SK-N-SH (cell line): ENCODE measurements around the gene PXK. TPM values are rescaled to one million over a fixed set of nuclear protein-coding genes. Genes with fewer than 3 reads are reported as not detected.

Experiments
- CTCF ChIA-PET: fragments of 300-600, 350-600 bp; formaldehyde crosslinking; extraction: SDS; loops from one replicate; lab custom pipeline; 2021; lab: Yijun Ruan, JAX
- POLR2A ChIA-PET: fragments of 350-600 bp; sonication (Branson Sonifier 250); formaldehyde crosslinking; extraction: SDS; loops from one replicate; lab custom pipeline; 2020; ENCODE audit warnings: antibody characterized with exemption, inconsistent platforms; lab: Yijun Ruan, JAX
- DNase-seq: peaks from one replicate; pipeline ENCODE4 v3.0.0; 2012
- H2AFZ ChIP-seq: fragments of 200-600 bp; sonication (generic); 2 replicates; pipeline ENCODE4 v1.8.1; 2016; ENCODE audit warnings: antibody characterized with exemption, mild to moderate bottlenecking, low read depth
- H3F3A ChIP-seq: fragments of 200-600 bp; sonication (generic); replicated peaks from 2 replicates; pipeline ENCODE3; 2016; ENCODE audit warnings: antibody characterized with exemption, mild to moderate bottlenecking; ENCODE audit not compliant: insufficient read depth
- H3K27ac ChIP-seq, 2 experiments: fragments of 200-500 bp in 1 of 2; fragments of 200-600 bp in 1 of 2; sonication (Bioruptor generic) in 1 of 2; sonication (generic), shearing (Covaris generic) in 1 of 2; 2 replicates each; pipeline versions ENCODE4 v1.5.1 to v1.6.1; 2014 to 2016; ENCODE audit warnings: low read depth in 2 of 2, inconsistent platforms in 1 of 2, low read length in 1 of 2, mild to moderate bottlenecking in 1 of 2, mixed read lengths in 1 of 2
- H3K27me3 ChIP-seq: fragments of 200-600 bp; sonication (generic), shearing (Covaris generic); 2 replicates; pipeline ENCODE4 v1.6.1; 2016; ENCODE audit warnings: mixed run types; ENCODE audit not compliant: insufficient read depth
- H3K36me3 ChIP-seq, 2 experiments: fragments of 200-500 bp in 1 of 2; fragments of 200-600 bp in 1 of 2; sonication (Bioruptor generic) in 1 of 2; sonication (generic) in 1 of 2; replicated peaks in 1 of 2; 2 replicates each; pipeline versions ENCODE3 to v1.5.1; 2014 to 2016; ENCODE audit warnings: low read length in 1 of 2, mild to moderate bottlenecking in 1 of 2; ENCODE audit not compliant: insufficient read depth in 2 of 2, control insufficient read depth in 1 of 2
- H3K4me1 ChIP-seq, 2 experiments: fragments of 200-500 bp in 1 of 2; fragments of 200-600 bp in 1 of 2; sonication (Bioruptor generic) in 1 of 2; sonication (generic), shearing (Covaris generic) in 1 of 2; 2 replicates each; pipeline versions ENCODE4 v1.5.1 to v1.6.1; 2014 to 2016; ENCODE audit warnings: low read depth in 1 of 2, low read length in 1 of 2, mixed run types in 1 of 2; ENCODE audit not compliant: insufficient read depth in 2 of 2, control insufficient read depth in 1 of 2
- H3K4me2 ChIP-seq: fragments of 200-600 bp; sonication (generic), shearing (Covaris generic); 2 replicates; pipeline ENCODE4 v1.6.1; 2017; ENCODE audit warnings: mixed run types
- H3K4me3 ChIP-seq, 2 experiments: fragments of 200-500 bp in 1 of 2; fragments of 200-600 bp in 1 of 2; sonication (Bioruptor generic) in 1 of 2; sonication (generic), shearing (Covaris generic) in 1 of 2; 2 replicates each; pipeline versions ENCODE4 v1.5.1 to v1.8.1; 2014 to 2016; ENCODE audit warnings: low read depth in 2 of 2, inconsistent platforms in 1 of 2, low read length in 1 of 2, mild to moderate bottlenecking in 1 of 2, mixed read lengths in 1 of 2, moderate library complexity in 1 of 2
- H3K79me2 ChIP-seq: fragments of 200-600 bp; sonication (generic); 2 replicates; pipeline ENCODE4 v1.8.1; 2017; ENCODE audit warnings: mild to moderate bottlenecking; ENCODE audit not compliant: insufficient read depth
- H3K9ac ChIP-seq: fragments of 200-600 bp; sonication (generic); 2 replicates; pipeline ENCODE4 v1.6.1; 2017; ENCODE audit warnings: mixed run types
- H3K9me2 ChIP-seq: fragments of 200-600 bp; sonication (generic); 2 replicates; pipeline ENCODE4 v1.6.1; 2017; ENCODE audit warnings: mixed run types
- H3K9me3 ChIP-seq: fragments of 200-600 bp; sonication (generic); 2 replicates; pipeline ENCODE4 v1.6.1; 2017; ENCODE audit warnings: mixed run types, mild to moderate bottlenecking, moderate library complexity
- H4K20me1 ChIP-seq: fragments of 200-600 bp; sonication (generic); 2 replicates; pipeline ENCODE4 v1.6.1; 2017; ENCODE audit warnings: mild to moderate bottlenecking, mixed run types; ENCODE audit not compliant: insufficient read depth
- ELF1 ChIP-seq: IDR thresholded peaks from 2 replicates; pipeline ENCODE4 v1.4.0; 2012
- FOSL2 ChIP-seq: IDR thresholded peaks from 2 replicates; pipeline ENCODE4 v1.4.0; 2012; ENCODE audit warnings: low read depth, mild to moderate bottlenecking, moderate library complexity, borderline replicate concordance
- FOXJ3 ChIP-seq: sonication (generic); formaldehyde crosslinking; IDR thresholded peaks from 2 replicates; pipeline ENCODE4 v1.5.1; 2020; ENCODE audit warnings: mild to moderate bottlenecking, missing genetic modification reagents
- GABPA ChIP-seq: IDR thresholded peaks from 2 replicates; pipeline ENCODE4 v1.4.0; 2012; ENCODE audit warnings: low read depth, mild to moderate bottlenecking
- GATA2 ChIP-seq: sonication (generic); formaldehyde crosslinking; IDR thresholded peaks from 2 replicates; pipeline ENCODE4 v1.5.0; 2020; ENCODE audit warnings: mild to moderate bottlenecking, missing genetic modification reagents
- MEF2A ChIP-seq: IDR thresholded peaks from 2 replicates; pipeline ENCODE4 v1.4.0; 2012; ENCODE audit warnings: low read depth, borderline replicate concordance
- MXI1 ChIP-seq: IDR thresholded peaks from 2 replicates; pipeline ENCODE4 v1.6.1; 2012; ENCODE audit warnings: mild to moderate bottlenecking, low read depth, low read length, improper control_type of control experiment
- NFIC ChIP-seq: IDR thresholded peaks from 2 replicates; pipeline ENCODE4 v1.4.0; 2012; ENCODE audit warnings: borderline replicate concordance
- RAD21 ChIP-seq: IDR thresholded peaks from 2 replicates; pipeline ENCODE4 v1.6.1; 2012; ENCODE audit warnings: mild to moderate bottlenecking, low read length
- SIN3A ChIP-seq: IDR thresholded peaks from 2 replicates; pipeline ENCODE4 v1.6.1; 2012; ENCODE audit warnings: low read depth, mild to moderate bottlenecking, low read length, moderate library complexity, borderline replicate concordance
- TAF1 ChIP-seq: IDR thresholded peaks from 2 replicates; pipeline ENCODE4 v1.6.1; 2012; ENCODE audit warnings: low read depth, mild to moderate bottlenecking, low read length, moderate library complexity, borderline replicate concordance
- TCF12 ChIP-seq: IDR thresholded peaks from 2 replicates; pipeline ENCODE4 v1.4.0; 2012
- WGBS: methylation state at CpG from one replicate; pipeline ENCODE4 v1.1.6; 2017; ENCODE audit warnings: low lambda C conversion rate; 5-methylcytosine and 5-hydroxymethylcytosine counted together
- polyA plus RNA-seq, 3 experiments: library from polyadenylated mRNA; depleted of rRNA; stranded (reverse); fragments of >200 nt; gene quantifications; 2 replicates each; pipeline ENCODE4 v1.2.3, GENCODE V29; 2012
- TF ChIP-seq, protein P1 (sequence below): IDR thresholded peaks from 2 replicates; pipeline ENCODE4; 2012
- TF ChIP-seq, protein P2 (sequence below): IDR thresholded peaks from 2 replicates; pipeline ENCODE4 v1.4.0; 2012; ENCODE audit warnings: low read depth
- TF ChIP-seq, protein P3 (sequence below): fragments of 150-350 bp; IDR thresholded peaks from 2 replicates; pipeline ENCODE4 v1.6.1; 2016; ENCODE audit warnings: mild to moderate bottlenecking, low read depth, low read length
- TF ChIP-seq, protein P4 (sequence below): IDR thresholded peaks from 2 replicates; pipeline ENCODE4 v1.4.0; 2012; ENCODE audit warnings: low read depth, borderline replicate concordance
- TF ChIP-seq, protein P5 (sequence below): fragments of 150-350 bp; IDR thresholded peaks from 2 replicates; pipeline ENCODE4 v1.6.1; 2017; ENCODE audit warnings: antibody characterized with exemption, low read length, low read depth, borderline replicate concordance

Gene PXK
- polyA plus RNA-seq, 1 of the 3 experiments (the other 2 are of a cell fraction), result 8.4 TPM

DNA sequence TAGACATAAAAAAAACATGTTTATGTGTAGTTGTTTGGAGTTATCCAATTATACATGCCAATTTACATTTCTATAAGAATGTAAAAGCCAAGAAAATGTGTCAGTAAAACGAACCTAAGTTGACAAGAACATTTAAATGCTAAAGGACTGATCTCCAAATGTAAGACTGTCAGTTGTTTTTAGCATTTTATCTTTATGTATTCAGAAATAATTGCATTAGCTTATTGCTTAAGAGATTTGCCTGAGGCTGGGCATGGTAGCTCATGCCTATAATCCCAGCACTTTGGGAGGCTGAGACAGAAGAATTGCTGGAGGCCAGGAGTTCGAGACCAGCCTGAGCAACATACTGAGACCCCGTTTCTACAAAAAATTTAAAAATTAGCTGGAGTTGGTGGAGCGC, 26.9 kb downstream of the PXK start:
- TF ChIP-seq, protein P1, sequence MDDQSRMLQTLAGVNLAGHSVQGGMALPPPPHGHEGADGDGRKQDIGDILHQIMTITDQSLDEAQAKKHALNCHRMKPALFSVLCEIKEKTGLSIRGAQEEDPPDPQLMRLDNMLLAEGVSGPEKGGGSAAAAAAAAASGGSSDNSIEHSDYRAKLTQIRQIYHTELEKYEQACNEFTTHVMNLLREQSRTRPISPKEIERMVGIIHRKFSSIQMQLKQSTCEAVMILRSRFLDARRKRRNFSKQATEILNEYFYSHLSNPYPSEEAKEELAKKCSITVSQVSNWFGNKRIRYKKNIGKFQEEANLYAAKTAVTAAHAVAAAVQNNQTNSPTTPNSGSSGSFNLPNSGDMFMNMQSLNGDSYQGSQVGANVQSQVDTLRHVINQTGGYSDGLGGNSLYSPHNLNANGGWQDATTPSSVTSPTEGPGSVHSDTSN, result no peak
- TF ChIP-seq, protein P2, sequence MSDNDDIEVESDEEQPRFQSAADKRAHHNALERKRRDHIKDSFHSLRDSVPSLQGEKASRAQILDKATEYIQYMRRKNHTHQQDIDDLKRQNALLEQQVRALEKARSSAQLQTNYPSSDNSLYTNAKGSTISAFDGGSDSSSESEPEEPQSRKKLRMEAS, result no peak
- TF ChIP-seq MXI1 (no peak), TCF12 (no peak), GATA2 (CRISPR knock-in tag) (no peak), FOXJ3 (CRISPR knock-in tag) (no peak), GABPA (no peak), RAD21 (no peak), ELF1 (no peak), MEF2A (no peak), NFIC (no peak), FOSL2 (no peak), TAF1 (no peak), SIN3A (no peak)
- TF ChIP-seq, protein P3, sequence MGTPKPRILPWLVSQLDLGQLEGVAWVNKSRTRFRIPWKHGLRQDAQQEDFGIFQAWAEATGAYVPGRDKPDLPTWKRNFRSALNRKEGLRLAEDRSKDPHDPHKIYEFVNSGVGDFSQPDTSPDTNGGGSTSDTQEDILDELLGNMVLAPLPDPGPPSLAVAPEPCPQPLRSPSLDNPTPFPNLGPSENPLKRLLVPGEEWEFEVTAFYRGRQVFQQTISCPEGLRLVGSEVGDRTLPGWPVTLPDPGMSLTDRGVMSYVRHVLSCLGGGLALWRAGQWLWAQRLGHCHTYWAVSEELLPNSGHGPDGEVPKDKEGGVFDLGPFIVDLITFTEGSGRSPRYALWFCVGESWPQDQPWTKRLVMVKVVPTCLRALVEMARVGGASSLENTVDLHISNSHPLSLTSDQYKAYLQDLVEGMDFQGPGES, result no peak
- TF ChIP-seq, protein P4, sequence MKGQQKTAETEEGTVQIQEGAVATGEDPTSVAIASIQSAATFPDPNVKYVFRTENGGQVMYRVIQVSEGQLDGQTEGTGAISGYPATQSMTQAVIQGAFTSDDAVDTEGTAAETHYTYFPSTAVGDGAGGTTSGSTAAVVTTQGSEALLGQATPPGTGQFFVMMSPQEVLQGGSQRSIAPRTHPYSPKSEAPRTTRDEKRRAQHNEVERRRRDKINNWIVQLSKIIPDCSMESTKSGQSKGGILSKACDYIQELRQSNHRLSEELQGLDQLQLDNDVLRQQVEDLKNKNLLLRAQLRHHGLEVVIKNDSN, result no peak
- TF ChIP-seq, protein P5, sequence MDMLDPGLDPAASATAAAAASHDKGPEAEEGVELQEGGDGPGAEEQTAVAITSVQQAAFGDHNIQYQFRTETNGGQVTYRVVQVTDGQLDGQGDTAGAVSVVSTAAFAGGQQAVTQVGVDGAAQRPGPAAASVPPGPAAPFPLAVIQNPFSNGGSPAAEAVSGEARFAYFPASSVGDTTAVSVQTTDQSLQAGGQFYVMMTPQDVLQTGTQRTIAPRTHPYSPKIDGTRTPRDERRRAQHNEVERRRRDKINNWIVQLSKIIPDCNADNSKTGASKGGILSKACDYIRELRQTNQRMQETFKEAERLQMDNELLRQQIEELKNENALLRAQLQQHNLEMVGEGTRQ, result no peak
- TF ChIP-seq, all 33 proteins: peak for 0
- H2AFZ ChIP-seq, result no peak overlapping the region

More for the DNA sequence above, 26.9 kb downstream of the PXK start:
- Histone ChIP-seq H3K36me3 (no peaks in the 10 kb centered on the region), H3K9me3 (no peaks in the 10 kb centered on the region), H3F3A (peaks cover 7% of the 10 kb centered on the region), H3K4me1 (peaks cover 0 to 3% of the 10 kb centered on the region in 2 experiments; a peak in 1 of 4 replicates), H3K9me2 (no peaks in the 10 kb centered on the region), H3K4me2 (no peak overlapping the region), H3K79me2 (no peaks in the 10 kb centered on the region), H3K9ac (no peak overlapping the region), H3K27ac (no peak overlapping the region), H3K4me3 (no peak overlapping the region), H3K27me3 (no peaks in the 10 kb centered on the region), H4K20me1 (no peaks in the 10 kb centered on the region)
- POLR2A ChIA-PET, result no interaction called here
- WGBS, result 82% methylated on average over 4 of the region's 4 CpGs
- DNase-seq, result no peak
- CTCF ChIA-PET, result interaction anchor here (1.4 kb wide), 1 partner anchor 53 kb away, joined by 6 read pairs; the partner anchor contains the start of genes HTD2 and RPP14
